HG02610 (cell line): ENCODE data around the gene IL33.

ENCODE experiments used
- ATAC-seq: cut with Tn5 transposase; IDR thresholded peaks from one replicate; pipeline ENCODE4 v1.9.1; 2021; ENCODE audit warnings: mild to moderate bottlenecking, moderate library complexity; ENCODE audit not compliant: unreplicated experiment

The IL33 gene

GRCh38 chr9:6277417-6277816 lies 61.8 kb downstream of the IL33 start:
- no peak for ATAC-seq

- ATAC-seq, result no peak
These were observed 86.3 kb downstream of the IL33 start for GRCh38 chr9:6301858-6302257.

- ATAC-seq, result no peak
These were observed 86.8 kb downstream of the IL33 start for GRCh38 chr9:6302417-6302816.

GRCh38 chr9:6304232-6304631 lies 88.6 kb downstream of the IL33 start:
- no peak for ATAC-seq

- no peak for ATAC-seq
These were observed 90.5 kb downstream of the IL33 start for GRCh38 chr9:6305954-6306563.
